UCSD-AML1 (cell line): ENCODE results near the gene RNPEPL1.

Experiments used
- DNase-seq: peaks from one replicate; lab custom pipeline; 2025; ENCODE audit not compliant: unreplicated experiment; lab: John Stamatoyannopoulos, UW

Gene RNPEPL1

DNA sequence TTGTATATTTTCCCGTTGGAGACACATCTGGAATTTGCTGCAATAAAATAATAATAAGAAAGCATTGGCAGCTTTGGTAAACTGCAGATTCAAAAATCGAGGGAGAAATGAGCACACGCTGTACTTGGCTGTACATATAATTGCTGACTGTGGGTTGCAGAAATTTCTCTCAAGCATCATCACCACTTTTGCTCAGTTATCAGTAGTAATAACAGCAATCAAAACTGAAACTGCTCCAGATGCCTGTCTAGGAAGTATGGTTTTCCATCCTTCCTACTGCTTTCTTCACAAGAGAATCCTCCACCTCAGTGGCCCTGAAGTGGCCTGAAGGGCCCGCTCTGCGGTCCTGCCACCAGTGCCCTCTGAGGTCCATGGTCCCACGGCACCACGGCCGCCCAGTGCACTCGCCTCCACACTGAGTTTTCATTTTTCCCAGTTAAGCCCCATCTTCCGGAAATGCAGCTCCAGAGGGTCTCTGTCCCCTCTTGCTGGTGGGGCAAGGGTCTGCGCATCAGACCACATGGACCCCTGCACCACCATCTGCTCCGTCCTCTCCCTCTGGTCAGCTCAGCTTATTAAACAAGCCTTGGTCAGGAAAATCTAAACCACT, 4.2 kb upstream of the RNPEPL1 start:
- no peak for DNase-seq

- DNase-seq = peak; percentile 51
Measured at GRCh38 chr2:240564561-240565332, 3.5 kb upstream of the RNPEPL1 start.

DNA sequence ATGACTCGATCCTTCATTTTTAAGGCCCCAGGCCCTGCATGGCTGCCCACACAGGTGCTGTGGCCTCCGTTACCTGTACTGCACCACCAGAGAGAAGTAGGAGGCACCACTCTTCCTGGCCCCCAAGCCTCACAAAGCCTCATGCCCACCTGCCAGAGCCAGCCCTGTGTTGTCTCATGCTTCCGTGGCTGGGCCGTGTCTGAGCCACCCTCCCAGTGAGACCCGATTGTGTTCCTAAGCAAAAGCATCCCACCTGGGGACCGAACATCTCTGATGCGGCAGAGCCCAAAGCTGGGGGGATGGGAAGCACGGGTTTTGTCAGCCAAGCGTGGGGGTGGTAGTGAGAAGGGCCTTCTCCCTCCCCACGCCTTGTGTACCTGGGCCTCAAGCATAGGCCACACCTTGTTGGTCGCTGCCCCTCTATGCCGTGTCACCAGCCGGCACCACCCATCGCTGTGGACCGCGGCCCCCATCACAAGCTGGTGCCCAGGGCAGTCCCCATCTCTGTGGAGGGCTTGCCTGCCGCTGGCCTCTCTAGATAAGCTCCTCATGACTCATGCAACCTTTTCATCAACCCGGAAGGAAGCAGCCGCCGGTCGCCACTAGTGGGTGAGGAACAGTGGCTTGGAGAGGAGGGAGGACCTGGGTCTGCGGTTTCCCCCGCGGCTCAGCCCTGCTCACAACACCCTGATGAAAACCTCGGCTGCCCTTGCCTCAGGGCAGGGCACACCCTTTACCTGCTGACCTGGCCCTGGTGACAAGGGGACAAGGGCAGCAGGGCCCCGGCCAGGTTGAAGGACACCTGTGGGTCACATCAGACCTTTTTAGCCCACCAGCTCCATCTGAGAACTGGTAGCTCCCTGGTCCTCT, 2.7 kb upstream of the RNPEPL1 start:
- DNase-seq = peak; percentile 94

GRCh38 chr2:240566203-240567136, 1.8 kb upstream of the RNPEPL1 start:
- peak; percentile 95 for DNase-seq

- DNase-seq = peak; percentile 57
Measured at GRCh38 chr2:240567137-240567871, 980 bp upstream of the RNPEPL1 start.

DNA sequence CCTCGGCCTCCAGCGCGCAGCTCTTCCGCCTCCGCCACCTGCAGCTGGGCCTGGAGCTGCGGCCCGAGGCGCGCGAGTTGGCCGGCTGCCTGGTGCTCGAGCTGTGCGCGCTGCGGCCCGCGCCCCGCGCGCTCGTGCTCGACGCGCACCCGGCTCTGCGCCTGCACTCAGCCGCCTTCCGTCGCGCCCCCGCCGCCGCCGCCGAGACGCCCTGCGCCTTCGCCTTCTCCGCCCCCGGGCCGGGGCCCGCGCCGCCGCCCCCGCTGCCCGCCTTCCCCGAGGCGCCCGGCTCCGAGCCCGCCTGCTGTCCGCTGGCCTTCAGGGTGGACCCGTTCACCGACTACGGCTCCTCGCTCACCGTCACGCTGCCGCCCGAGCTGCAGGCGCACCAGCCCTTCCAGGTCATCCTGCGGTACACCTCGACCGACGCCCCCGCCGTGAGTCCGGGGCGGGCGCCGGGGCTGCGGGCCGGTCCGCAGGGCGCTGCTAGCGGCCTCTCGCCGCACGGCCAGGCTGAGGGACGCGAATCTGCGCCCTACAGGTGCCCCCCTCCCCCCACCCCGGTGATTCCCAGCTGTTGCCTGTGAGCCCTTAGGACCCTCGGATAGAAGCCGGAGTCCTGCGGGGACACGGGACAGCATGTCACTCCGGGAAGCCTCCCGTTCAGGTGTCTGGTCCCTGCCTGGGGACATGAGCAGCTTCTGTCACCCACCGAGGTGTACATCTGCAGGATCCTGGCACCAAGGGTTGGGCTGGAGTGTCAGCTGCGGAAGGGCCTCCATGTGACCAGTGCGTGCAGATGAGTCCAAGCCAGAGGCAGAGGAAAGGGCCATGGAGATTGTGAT, 616 bp downstream of the RNPEPL1 start:
- peak; percentile 55 for DNase-seq

DNA sequence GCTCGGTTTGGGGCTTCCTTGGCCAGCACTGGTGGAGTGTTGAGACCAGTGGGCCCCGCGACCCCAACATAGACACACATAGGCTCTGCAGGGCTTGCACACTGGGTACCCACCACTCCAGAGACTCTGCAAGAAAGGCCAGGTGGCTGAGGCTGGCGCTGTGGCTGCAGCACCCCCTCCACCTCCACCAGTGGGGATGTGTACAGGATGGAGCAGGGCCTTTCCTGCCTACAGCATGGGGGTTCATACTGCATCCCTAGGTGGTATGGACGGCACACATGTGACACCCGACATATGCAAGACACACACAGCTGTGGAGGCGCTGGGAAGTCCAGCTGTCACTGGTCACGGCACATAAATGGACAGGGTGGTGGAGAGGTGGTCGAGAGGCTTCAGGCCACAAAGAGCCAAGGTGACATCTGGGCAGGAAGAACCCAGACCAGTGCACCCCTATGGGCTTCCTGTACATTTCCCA, 1.3 kb downstream of the RNPEPL1 start:
- no peak for DNase-seq

DNA sequence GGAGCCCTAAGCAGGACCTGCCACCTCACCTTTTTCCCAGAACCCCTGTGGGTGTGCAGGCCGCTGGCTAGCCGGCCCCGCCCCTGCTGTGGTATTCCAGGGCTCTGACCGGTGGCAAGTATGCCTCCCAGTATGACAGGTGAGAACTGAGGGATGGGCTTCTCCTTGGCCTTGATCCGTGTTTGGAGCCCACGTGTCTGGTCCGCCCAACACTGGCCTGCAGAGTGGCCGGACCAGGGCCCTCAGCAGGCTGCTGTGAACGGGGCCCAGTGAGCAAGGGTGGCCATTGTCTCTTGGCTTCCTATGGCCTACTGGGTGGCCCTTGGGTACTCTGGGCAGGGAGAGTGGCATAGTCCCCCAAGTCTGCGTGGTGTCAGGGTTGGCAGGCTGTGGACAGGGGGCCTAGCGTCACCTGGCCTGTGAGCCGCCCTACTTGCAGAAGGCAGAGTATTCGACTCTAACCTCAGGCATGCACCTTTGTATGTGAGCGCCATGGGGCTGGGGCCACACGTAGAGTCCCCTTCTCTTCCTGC, 1.8 kb downstream of the RNPEPL1 start:
- no peak for DNase-seq

DNA sequence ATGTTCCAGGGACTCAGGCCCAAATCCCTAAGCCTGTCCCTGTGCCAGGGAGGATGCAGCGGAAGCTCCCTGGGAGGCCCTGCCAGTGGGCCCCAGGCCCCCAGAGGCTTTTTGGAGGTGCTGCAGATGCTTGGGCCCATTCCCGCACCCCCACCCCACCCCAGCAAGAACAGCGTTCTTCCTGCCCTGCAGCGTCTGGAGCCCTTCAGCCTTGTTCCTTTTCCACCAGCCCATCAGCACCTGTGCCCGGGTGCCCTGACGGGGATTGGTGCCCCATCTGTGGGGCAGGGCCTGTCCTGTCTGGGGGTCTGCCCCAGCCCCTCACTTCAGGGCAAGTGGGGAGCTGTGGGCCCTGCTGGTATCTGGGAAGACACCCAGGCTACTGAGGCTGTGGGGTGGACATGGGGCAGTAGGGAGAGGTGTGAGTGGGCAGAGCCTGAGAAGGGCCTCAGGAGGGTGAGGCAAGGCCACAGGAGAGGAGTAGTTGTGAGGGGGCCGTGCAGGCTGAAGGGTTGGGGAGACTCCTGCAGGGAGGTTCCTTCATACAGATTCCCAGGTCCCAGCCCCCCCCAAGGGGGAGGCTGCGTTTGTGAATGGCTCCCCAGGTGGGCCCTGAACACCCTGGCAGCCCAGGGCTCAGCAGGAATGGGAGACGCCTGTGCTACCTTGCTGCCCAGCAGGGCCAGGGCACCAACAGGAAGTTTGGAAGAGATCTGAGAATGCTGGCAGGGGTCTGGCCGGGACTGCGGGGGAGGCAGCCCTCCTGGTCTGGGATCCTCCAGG, 2.4 kb downstream of the RNPEPL1 start:
- no peak for DNase-seq

- no peak for DNase-seq
Measured at GRCh38 chr2:240571314-240571973, 3.2 kb downstream of the RNPEPL1 start.

DNA sequence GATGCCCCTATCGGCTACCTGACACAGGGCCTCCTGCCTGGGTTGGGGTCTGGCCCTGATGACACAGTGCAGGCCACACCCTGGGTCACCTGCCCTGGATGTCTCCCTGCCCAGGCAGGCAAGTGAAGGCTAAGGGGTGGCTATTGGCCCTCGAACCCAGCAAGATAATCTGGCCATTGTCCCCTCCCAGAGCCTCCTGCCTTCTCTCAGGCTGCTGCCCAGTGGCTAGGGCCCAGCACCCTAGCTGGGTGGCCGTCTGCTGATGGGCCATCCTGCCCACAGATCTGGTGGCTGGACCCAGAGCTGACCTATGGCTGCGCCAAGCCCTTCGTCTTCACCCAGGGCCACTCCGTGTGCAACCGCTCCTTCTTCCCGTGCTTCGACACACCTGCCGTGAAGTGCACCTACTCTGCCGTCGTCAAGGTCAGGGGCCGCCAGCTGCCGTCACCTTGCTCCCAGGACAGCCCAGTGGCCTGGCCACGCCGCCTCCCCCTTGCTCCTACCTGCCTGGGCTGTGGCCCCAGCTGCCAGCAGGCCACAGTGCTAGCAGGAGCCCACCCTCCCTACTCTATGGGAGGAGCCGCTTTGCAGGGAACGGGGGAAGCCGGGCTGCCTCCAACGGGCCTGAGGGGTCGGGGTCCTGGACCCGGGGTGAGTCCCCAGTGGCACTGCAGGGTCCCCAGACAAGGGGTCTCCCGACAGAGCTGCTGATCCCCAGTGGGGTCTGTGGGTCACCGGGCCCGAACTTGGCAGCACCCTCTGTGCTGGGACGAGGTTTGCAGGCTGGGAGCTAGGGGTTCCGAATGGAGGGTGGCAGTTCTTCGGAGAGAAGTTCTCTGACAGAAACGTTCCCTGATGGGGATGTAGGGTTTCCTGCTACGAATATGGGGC, 4.1 kb downstream of the RNPEPL1 start:
- no peak for DNase-seq

DNA sequence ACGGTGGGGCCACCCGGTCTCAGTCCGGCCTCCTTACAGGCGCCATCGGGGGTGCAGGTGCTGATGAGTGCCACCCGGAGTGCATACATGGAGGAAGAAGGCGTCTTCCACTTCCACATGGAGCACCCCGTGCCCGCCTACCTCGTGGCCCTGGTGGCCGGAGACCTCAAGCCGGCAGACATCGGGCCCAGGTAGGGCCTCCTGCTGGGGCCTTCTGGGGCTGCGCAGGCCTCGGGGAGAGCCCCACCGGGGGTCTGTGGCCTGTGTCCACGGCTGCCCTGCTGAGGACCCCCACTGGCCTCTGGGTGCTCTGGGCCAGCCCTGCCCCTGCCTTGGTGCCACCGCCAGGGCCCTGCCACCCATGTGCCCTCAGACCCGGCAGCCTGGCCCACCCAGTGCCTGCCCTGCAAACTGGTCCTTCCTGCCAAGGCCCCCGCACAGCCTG, 4.8 kb downstream of the RNPEPL1 start:
- DNase-seq = no peak

DNA sequence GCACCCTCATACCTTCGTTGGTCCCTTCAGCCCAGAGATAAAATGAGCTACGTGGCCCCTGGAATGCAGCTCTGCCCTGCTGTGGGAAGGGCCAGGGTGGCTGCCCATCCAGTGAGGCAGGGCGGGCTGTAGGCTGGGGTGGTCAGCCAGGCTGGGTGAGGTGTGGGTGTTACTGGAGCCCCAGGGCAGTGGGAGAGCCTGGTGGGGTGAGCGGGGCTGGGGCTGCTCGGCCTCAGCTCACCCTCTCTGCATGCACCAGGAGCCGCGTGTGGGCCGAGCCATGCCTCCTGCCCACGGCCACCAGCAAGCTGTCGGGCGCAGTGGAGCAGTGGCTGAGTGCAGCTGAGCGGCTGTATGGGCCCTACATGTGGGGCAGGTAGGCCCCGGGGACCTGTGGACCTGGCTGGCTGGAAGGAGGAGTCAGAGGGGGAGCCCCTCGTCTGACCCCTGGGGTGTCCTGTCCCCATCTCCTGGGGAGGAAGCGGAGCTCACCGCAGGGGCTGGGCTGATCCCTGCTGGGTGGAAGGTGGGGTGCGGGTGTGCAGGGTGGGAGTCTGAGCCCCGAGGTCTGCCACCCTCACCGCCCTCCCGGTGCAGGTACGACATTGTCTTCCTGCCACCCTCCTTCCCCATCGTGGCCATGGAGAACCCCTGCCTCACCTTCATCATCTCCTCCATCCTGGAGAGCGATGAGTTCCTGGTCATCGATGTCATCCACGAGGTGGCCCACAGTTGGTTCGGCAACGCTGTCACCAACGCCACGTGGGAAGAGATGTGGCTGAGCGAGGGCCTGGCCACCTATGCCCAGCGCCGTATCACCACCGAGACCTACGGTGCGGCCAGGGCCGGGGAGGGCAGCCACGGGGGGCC, 5.5 kb downstream of the RNPEPL1 start:
- no peak for DNase-seq

- DNase-seq = no peak
Measured at GRCh38 chr2:240574386-240575100, 6.3 kb downstream of the RNPEPL1 start.
